IgD-negative memory B cell (primary cell): ENCODE measurements around the gene NRARP. TPM values are rescaled to one million over a fixed set of nuclear protein-coding genes. Genes with fewer than 3 reads are reported as not detected.

Experiments
- H3K27ac Mint-ChIP-seq, 3 donors: one replicate each; pipeline ENCODE4 v1.8.0; 2020 to 2022; ENCODE audit warnings: mild to moderate bottlenecking in 3 of 3, mixed read lengths in 3 of 3, moderate library complexity in 1 of 3
- H3K27me3 Mint-ChIP-seq: one replicate; pipeline ENCODE4 v1.8.0; 2021; ENCODE audit warnings: mixed read lengths
- H3K36me3 Mint-ChIP-seq: one replicate; pipeline ENCODE4 v1.8.0; 2020; ENCODE audit warnings: mild to moderate bottlenecking, mixed read lengths
- H3K4me1 Mint-ChIP-seq, 3 donors: one replicate each; pipeline ENCODE4 v1.8.0; 2020 to 2022; ENCODE audit warnings: mixed read lengths in 3 of 3, mild to moderate bottlenecking in 1 of 3
- H3K4me3 Mint-ChIP-seq, 4 donors: one replicate each; pipeline ENCODE4 v1.8.0; 2020 to 2022; ENCODE audit warnings: mild to moderate bottlenecking in 4 of 4, mixed read lengths in 4 of 4, moderate library complexity in 3 of 4
- H3K9me3 Mint-ChIP-seq, 3 donors: one replicate each; pipeline ENCODE4 v1.8.0; 2020 to 2021; ENCODE audit warnings: mixed read lengths in 3 of 3, mild to moderate bottlenecking in 1 of 3
- polyA plus RNA-seq: library from polyadenylated mRNA; unstranded; fragments of 300-500 nt; fragmentation: Illumina TruSeq; gene quantifications from one replicate; pipeline ENCODE4 v1.2.3, GENCODE V29; 2021

Gene NRARP
- polyA plus RNA-seq, 1 donor from 2014 or later = not detected

DNA sequence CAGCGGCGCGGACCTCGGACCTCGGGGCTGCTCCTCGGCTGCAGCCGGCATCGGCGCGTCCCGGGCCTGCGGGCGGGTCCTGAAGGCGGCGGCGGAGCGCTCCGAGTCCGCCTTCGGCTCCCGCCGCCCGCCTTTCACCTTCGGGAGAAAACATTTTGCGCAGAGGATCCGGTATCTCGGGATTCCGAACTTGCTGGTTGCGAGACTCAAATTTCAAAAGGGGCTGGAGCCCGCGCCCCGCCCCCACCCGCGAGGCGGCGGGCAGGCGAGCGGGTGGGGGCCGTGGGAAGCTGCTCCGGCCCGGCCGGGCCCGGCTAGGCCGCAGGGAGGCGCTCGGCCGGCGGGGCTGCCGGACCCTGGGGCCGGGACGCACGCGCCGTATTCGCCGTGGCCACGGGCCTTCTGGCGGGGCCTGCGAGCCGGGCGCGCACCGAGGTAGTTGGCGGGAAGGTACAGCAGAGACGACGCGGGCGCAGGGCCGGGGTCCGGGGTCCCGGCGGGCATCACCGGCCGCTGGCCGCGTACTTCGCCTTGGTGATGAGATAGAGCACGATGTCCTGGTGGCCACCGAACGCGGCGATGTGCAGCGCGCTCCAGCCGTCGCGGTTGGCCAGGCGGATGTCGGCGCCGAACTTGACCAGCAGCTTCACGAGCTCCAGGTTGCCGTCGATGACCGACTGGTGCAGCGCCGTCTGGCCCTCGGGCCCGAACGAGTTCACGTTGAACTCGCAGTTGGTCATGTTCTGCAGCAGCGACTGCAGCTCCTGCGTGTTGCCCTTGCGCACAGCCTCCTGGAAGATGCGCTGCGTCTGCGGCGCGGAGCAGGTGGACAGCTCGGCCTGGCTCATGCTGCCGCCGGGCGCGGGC is 757 bp downstream of the NRARP start:
- Mint-ChIP-seq H3K4me1 (peaks cover 0 to 6% (median 6%) of the 10 kb centered on the region in 3 donors), H3K27me3 (peaks cover 19% of the 10 kb centered on the region), H3K27ac (no peak overlapping the region), H3K9me3 (peaks cover 0 to 2% (median 0%) of the 10 kb centered on the region in 3 donors), H3K36me3 (no peaks in the 10 kb centered on the region), H3K4me3 (peak overlapping the region; percentile 45 to 72 (median 61))

DNA sequence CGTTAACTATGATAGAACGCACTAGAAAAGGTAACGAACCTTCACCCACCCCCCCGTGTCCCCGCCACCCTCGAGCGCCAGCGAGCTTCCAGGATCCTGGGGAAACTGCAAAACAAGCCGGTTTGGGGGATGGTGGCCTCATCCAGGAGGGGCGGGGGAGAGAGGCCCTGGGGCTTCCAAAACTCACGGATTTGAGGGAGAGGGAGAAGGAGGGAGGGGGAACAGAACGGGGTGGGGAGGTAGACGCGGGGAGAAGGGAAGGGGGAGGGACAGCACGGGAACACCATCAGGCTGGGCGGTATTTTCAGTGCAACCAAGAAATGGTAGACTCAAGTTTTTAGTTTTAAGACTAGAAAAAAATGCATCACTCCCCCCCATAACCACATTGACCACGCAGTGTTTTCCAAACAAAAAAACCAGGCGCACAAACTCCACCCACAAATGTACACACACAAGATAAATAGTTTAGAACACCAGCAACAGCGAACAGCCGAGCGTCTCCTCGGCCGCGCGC is 1.4 kb downstream of the NRARP start:
- Mint-ChIP-seq H3K9me3 (peaks cover 0 to 2% (median 0%) of the 10 kb centered on the region in 3 donors), H3K27ac (no peak overlapping the region), H3K4me3 (peak overlapping the region in 3 of 4 donors; percentile 52 to 72 (median 70)), H3K27me3 (peaks cover 20% of the 10 kb centered on the region), H3K36me3 (no peaks in the 10 kb centered on the region), H3K4me1 (peaks cover 0 to 6% (median 6%) of the 10 kb centered on the region in 3 donors)

DNA sequence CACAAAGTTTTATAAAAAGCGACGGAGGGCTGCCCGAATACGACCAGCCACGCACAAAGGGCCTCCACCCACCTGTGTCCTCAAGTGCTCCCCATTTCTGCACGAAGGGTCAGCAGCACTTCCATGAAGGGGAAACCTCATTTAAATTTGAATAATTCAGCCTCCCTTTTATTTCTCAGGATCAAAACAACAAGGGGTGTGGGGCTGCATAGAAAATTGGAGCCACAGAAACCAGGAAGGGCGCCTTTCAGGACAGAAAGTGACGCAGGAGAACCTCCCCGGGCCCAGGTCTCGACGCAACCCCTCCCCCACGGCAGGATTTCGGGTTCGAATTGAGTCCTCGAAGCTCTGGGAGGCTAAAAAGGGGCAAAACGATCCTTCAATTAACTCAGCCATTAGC is 2.1 kb downstream of the NRARP start:
- Mint-ChIP-seq H3K4me1 (peaks cover 0 to 6% (median 3%) of the 10 kb centered on the region in 3 donors), H3K27me3 (peaks cover 20% of the 10 kb centered on the region), H3K9me3 (peaks cover 0 to 2% (median 0%) of the 10 kb centered on the region in 3 donors), H3K36me3 (no peaks in the 10 kb centered on the region), H3K27ac (peak overlapping the region in 2 of 3 donors; percentile 51 to 63), H3K4me3 (peak overlapping the region; percentile 9 to 71 (median 52))

DNA sequence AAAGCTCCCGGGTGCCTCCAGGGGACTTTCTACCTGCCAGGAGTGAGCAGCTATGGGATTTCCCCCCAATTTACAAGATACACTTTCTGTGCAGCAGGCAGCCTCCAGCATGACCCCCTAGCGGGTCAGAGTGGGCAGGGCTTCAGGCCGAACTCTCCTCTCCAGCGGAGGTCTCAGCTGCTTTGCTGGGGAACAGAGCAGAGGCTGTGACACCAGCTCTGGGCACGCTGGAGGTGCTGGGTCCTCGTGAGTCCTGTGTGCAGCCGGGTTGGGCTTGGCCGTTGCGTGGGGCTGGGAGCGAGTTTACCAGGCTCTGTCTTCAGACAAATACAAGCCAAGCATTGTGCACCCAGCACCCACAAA is 2.9 kb downstream of the NRARP start:
- H3K27me3 Mint-ChIP-seq = peaks cover 25% of the 10 kb centered on the region
- no peak overlapping the region for H3K27ac Mint-ChIP-seq
- H3K4me1 Mint-ChIP-seq = peaks cover 0 to 6% (median 3%) of the 10 kb centered on the region in 3 donors
- no peaks in the 10 kb centered on the region for H3K36me3 Mint-ChIP-seq
- peak overlapping the region in 1 of 4 donors; percentile 7 for H3K4me3 Mint-ChIP-seq
- peaks cover 0 to 6% (median 0%) of the 10 kb centered on the region in 3 donors for H3K9me3 Mint-ChIP-seq

DNA sequence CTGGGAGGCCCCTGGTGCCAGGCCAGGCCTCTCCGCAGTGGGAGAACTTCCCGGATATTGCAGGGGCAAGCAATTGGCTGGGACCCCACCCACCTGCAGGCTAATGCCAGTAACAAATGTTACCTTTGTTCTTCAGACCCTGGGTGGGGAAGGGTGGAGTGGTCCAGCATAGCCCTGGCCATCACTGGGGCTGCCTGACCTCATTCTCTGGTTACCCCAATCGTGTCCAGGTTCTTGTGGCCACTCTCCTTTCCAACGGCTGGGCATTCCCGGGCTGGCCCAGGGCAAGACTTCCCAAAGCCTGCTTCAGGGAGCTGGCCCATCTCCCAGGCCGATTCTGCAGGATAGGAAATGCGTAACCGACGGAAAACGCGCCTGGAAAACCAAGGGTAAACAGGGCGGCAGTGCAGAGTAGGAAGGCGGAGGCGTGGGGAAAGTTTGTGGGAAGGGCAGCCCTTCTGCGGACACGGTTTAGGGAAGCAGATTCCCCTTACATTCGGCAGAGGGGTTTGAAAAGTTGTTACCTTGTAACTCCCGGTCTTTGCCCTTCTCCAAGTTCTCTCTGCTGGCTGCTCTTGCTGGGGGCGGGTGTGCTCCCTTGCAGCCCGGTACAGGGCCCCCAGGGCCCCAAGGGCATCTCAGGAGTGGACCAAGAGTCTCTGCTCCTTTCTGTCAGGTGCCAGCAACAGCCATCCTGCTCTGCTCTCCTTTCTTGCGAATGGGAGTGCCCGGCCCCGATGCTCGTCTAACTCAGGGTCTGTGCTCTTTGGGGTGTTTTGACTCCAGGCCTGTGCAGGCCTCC is 3.5 kb downstream of the NRARP start:
- Mint-ChIP-seq H3K9me3 (peaks cover 0 to 6% (median 0%) of the 10 kb centered on the region in 3 donors), H3K27ac (no peak overlapping the region), H3K27me3 (peaks cover 25% of the 10 kb centered on the region), H3K4me3 (peak overlapping the region in 1 of 4 donors; percentile 7), H3K36me3 (no peaks in the 10 kb centered on the region), H3K4me1 (peaks cover 3 to 6% (median 3%) of the 10 kb centered on the region in 3 donors)

DNA sequence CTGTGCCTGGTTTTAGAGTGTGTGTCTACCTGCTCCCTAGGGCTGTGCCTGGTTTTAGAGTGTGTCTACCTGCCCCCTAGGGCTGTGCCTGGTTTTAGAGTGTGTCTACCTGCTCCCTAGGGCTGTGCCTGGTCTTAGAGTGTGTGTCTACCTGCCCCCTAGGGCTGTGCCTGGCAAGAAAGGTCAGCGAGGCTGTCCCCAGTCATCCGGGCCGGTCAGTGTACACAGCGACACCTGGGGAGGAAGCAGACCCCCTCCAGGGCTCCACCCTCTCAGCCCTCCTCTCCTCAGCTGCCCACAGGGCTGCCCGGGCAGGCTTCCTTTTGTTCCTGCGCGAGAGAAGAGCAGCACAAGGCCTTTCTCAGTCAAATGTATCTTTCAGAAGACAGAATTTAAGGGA is 4.1 kb downstream of the NRARP start:
- no peak overlapping the region for H3K27ac Mint-ChIP-seq
- no peak overlapping the region for H3K4me3 Mint-ChIP-seq
- peaks cover 3 to 6% (median 5%) of the 10 kb centered on the region in 3 donors for H3K4me1 Mint-ChIP-seq
- H3K9me3 Mint-ChIP-seq = peaks cover 0 to 6% (median 0%) of the 10 kb centered on the region in 3 donors
- peaks cover 25% of the 10 kb centered on the region for H3K27me3 Mint-ChIP-seq
- H3K36me3 Mint-ChIP-seq = no peaks in the 10 kb centered on the region

DNA sequence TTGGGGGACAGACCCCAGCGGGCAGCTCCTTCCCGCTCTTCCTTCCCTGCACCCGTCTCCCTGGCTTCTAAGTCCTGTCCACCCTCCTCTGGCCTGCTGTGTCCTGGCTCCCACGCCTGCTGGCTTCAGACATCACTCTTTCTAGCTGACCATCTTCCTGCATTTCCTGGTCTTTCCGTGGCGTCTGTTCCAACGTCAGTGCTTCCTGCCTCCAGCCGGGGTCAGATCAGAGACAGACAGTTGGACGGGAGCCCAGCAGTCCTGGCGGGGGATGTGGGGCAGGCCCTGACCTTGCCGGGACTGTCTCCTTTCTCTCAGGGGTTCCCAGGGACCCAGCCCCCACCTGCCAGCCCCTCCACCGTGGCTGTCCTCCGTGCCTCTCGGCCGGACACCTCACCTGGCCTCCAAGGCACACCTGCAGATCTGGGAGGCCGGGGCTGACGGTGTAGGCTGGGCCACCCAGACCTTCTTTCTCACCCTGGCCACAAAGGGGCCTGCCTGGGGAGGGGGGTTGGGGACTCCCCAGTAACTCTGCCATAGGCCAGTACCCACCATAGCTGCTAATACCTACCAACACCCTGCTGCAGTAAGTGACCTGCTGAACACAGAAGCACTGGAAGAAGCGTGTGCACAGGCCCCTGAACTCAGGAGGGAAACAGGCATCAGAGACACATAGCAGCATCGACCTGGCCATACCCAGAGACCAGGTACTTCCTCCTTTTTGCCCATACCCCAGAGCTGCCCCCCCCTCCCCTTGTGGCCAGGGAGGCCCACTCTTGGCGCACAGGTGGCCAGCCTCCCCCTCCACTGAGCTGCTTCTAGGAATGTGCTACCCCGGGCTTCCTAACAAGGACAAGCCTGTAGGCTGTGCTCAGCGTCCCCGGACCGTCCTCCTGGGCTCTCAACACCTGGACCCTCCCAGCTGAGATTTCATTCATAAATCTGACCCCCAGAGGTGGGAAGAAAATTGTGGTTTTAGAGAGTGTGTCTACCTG is 5.1 kb downstream of the NRARP start:
- Mint-ChIP-seq H3K36me3 (no peaks in the 10 kb centered on the region), H3K27ac (peak overlapping the region in 2 of 3 donors; percentile 50 to 77), H3K4me1 (peaks cover 3 to 6% (median 5%) of the 10 kb centered on the region in 3 donors), H3K27me3 (peaks cover 25% of the 10 kb centered on the region), H3K9me3 (peaks cover 0 to 6% (median 0%) of the 10 kb centered on the region in 3 donors), H3K4me3 (peak overlapping the region; percentile 52 to 88 (median 74))

DNA sequence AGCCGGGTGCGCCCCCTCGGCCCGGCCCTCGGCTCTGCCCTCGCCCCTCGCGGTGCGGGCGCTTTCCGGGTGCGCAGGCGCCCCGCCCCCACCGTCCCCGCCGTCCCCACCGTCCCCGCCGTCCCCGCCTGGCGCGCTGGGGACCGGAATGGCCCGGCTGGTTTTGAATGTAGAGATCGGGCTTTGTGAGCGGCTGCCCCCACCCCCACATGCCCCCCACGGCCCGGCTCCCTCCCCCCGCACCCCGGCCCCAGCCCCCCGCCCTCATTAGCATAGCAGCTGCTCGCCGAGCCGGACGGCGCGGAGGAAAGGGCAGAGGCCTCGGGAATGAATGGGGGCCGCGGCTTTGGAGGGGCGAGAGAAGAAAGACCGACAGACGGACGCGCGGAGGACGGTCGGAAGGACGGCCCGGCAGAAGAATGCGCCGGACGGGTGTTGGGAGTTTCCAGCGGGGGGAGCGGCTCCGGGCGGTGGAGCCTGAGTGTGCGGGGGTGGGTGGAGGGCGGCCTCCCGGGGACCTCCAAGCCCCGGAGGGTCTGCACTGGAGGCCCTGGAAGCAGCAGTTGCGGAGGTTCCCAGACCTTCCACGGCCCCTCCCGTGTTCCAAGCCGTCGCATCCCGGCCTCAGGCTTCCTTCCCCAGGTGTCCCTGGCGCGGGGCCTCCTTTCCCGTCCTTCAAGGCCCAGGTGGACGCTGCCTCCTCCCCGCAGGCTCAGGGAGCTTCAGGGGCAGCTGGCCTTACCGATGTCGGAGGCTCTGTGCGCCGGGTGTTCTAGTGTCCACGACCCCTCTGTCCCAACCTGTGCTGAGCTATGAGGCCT is 6.0 kb downstream of the NRARP start:
- Mint-ChIP-seq H3K36me3 (no peaks in the 10 kb centered on the region), H3K27me3 (peaks cover 25% of the 10 kb centered on the region), H3K9me3 (peaks cover 0 to 6% (median 0%) of the 10 kb centered on the region in 3 donors), H3K4me1 (peaks cover 3 to 6% (median 5%) of the 10 kb centered on the region in 3 donors), H3K27ac (peak overlapping the region in 1 of 3 donors; percentile 77), H3K4me3 (peak overlapping the region in 3 of 4 donors; percentile 52 to 88 (median 83))

DNA sequence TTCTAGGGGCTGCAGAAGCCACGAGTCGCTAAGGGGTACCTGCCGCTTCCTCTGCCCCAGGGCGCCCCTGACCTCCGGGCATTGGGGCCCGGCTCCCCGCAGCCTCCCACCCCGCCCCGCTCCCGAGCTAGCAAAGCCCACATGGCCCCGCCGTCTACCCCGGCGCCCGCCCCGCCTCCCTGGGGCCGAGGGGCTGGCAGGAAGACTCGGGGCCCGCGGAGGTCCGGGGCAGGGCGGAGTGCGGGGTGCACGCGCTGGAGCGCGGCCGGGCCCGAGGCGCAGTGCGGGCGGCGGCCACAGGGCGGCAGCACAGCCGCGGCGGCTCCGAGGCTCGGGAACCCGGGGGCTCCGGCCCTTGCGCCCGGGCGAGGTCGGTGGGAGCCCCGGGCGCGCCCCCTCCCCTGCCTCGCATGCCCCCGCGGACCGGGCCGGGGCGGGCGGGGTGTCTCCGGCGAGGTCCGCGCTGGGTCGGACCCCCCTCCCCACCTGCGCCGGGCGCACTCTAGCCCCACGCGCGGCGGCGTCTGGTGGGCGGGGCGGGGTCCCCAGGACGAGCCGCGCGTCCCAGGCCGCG is 6.7 kb downstream of the NRARP start:
- H3K36me3 Mint-ChIP-seq = no peaks in the 10 kb centered on the region
- H3K4me3 Mint-ChIP-seq = peak overlapping the region in 1 of 4 donors; percentile 71
- peaks cover 22% of the 10 kb centered on the region for H3K27me3 Mint-ChIP-seq
- H3K9me3 Mint-ChIP-seq = peaks cover 0 to 6% (median 0%) of the 10 kb centered on the region in 3 donors
- no peak overlapping the region for H3K27ac Mint-ChIP-seq
- peaks cover 3 to 5% (median 3%) of the 10 kb centered on the region in 3 donors for H3K4me1 Mint-ChIP-seq

DNA sequence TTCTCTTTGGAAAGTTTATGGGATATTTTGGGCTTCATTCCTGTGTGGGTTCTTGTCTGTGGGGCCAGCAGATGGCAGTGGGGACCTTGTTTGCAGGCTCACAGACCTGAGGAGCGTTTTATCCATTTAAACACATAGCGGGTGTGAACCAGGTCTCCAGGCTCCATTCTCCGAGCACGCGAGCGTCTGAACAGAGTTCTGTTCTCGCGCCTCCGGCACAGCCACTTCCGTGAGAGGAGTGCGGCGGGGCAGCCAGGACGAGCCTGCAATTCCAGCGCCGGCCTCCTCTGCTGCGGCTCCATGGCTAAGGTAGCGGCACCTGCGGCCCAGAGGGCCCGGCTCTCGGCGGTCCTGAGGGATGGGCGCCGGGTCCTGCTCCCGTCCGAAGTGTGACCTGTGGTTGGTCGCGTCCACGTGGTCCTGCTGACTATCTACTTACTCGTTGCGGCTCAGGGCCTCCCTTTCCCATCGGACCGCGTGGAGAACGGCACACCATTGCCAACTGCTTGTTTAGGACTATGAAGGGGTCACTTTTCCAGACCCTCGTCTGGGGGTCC is 7.3 kb downstream of the NRARP start:
- peak overlapping the region in 2 of 3 donors; percentile 67 to 76 for H3K27ac Mint-ChIP-seq
- peaks cover 22% of the 10 kb centered on the region for H3K27me3 Mint-ChIP-seq
- H3K36me3 Mint-ChIP-seq = no peaks in the 10 kb centered on the region
- H3K4me3 Mint-ChIP-seq = peak overlapping the region; percentile 23 to 87 (median 69)
- H3K4me1 Mint-ChIP-seq = peaks cover 3 to 5% (median 3%) of the 10 kb centered on the region in 3 donors
- peaks cover 0 to 6% (median 0%) of the 10 kb centered on the region in 3 donors for H3K9me3 Mint-ChIP-seq

DNA sequence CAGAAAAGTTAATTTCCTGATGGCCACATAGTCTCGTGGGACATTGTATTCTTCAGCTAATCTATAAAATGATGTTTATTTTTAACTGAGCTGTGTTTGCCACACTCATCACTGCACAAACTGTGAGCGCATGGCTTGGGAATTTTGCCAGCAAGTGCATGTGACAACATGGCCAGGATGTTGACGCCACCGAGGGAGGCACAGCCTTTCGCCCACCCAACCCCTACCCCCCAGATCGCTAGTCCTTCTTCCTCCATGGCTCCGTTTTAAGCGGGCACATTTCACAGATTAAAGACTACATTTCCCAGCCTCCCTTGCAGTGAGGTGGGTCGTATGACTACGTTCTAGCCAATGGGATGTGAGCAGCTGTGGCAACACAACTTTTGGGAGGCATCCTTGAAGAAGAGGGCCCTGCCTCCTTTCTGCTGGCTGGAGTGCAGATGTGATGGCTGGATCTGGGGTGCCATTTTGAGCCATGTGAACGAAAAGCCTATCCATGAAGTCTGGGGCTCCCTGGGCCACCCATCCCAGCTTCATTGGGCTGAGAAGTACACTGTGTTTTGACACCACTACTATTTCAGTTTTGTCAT is 7.9 kb downstream of the NRARP start:
- peaks cover 3 to 5% (median 3%) of the 10 kb centered on the region in 3 donors for H3K4me1 Mint-ChIP-seq
- H3K4me3 Mint-ChIP-seq = peak overlapping the region; percentile 60 to 87 (median 64)
- H3K27me3 Mint-ChIP-seq = peaks cover 20% of the 10 kb centered on the region
- peak overlapping the region; percentile 67 to 76 (median 73) for H3K27ac Mint-ChIP-seq
- peaks cover 0 to 6% (median 0%) of the 10 kb centered on the region in 3 donors for H3K9me3 Mint-ChIP-seq
- no peaks in the 10 kb centered on the region for H3K36me3 Mint-ChIP-seq

DNA sequence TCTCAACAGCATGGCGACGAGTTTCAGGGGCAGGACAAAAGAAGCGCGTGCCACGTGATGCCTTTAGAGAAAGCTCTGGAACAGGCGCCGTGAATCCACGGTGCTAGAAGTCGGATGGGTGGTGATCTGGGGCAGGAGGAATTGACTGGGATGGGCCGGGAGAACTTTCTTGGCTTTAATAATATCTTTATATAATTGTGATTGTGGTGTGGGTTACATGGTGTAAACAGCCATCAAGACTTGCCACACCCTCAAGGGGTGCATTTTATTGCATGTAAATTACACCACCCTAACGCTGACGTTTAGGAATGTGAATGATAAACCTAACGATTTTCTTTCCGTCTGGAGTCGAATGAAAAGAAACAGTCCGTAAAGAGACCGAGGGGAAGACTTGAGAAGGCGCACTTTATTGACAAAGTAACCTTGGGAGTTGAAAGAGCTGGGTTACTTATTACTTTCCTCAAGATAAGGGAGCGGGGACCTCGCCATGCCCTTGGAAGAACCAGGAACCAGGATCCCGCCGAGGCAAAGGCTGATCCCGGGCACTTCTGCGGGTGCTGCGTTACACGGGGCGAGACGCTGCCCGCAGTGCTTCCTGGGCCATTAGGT is 8.5 kb downstream of the NRARP start:
- Mint-ChIP-seq H3K27me3 (peaks cover 15% of the 10 kb centered on the region), H3K36me3 (no peaks in the 10 kb centered on the region), H3K27ac (peak overlapping the region in 1 of 3 donors; percentile 67), H3K4me3 (peak overlapping the region in 1 of 4 donors; percentile 60), H3K9me3 (peaks cover 0 to 6% (median 0%) of the 10 kb centered on the region in 3 donors), H3K4me1 (peaks cover 3 to 5% (median 3%) of the 10 kb centered on the region in 3 donors)
